NCI-H1694 (cell line): ENCODE data around the gene BCAS3.
"Not testable (repeated sequence)": the region's sequence is repeated elsewhere in the genome, so short reads cannot be mapped to it uniquely, and the experiment has no call there.

Experiments
- DNase-seq: peaks from one replicate; lab custom pipeline; 2025; lab: John Stamatoyannopoulos, UW

The BCAS3 gene

GRCh38 chr17:61227866-61228265 is 550.2 kb downstream of the BCAS3 start:
- DNase-seq, result no peak

DNA sequence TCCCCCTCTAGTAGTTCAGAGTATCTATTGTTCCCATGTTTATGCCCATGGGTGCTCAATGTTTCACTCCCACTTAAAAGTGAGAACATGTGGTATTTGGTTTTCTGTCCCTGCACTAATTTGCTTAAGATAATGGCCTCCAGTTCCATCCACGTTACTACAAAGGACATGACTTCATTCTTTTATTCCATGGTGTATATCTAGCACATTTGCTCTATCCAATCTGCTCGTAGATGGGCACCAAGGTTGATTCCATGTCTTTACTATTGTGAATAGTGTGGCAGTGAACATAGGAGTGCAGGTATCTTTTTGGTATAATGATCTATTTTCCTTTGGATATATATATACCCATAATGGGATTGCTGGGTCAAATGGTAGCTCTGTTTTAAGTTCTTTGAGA is 552.8 kb downstream of the BCAS3 start:
- DNase-seq, result no peak

- no peak for DNase-seq
Observed at GRCh38 chr17:61230972-61231820, 553.5 kb downstream of the BCAS3 start.

DNA sequence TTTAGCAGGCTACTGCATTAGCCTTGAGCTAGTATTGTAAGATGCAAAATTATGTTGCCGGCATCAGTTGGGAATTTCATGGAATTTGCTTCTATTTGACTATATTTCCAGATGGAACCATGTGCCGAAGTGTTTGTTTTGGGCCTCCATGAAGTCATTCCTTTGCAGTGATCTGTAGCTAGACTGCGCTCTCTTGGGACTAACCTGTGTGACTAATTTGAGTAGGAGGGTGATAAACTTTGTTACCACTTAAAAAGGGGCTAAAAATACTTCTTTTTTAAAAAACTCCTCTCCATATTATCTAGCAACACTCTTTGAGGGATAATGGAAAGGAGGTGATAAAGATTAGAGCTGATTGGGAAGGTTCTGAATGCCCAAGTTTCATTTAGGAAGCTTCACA is 555.2 kb downstream of the BCAS3 start:
- DNase-seq, result no peak

GRCh38 chr17:61233991-61234750 is 556.5 kb downstream of the BCAS3 start:
- no peak for DNase-seq

- DNase-seq, result no peak
Observed at GRCh38 chr17:61235001-61235826, 557.6 kb downstream of the BCAS3 start.

DNA sequence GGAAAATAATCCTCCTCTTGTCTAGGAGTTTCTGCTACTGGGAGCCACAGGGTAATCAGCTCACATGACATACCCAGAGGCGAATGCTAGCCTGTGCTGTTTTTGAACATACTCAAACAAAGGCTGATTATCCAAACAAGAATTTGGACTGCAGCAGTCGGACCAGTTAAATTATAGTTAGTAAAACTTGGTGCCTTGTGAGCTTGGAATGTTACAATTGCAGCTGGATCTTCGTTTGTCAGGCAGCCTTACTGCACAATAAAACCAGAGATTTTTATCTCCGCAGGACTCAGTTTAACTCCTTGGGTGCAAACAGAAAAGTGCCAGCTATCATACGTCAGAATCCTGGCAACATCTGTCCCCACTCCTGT is 558.2 kb downstream of the BCAS3 start:
- no peak for DNase-seq

DNA sequence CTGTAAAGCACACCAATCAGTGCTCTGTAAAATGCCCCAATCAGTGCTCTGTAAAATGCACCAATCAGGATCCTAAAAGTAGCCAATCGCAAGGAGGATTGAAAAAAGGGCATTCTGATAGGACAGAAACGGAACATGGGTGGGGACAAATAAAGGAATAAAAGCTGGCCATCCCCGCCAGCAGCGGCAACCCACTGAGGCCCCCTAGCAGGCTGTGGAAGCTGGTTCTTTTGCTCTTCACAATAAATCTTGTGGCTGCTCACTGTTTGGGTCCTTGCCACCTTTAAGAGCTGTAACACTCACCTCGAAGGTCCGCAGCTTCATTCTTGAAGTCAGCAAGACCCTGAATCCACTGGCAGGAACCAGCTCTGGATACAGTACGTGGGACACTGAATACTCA is 559.6 kb downstream of the BCAS3 start:
- no peak for DNase-seq

GRCh38 chr17:61238455-61238933 is 560.8 kb downstream of the BCAS3 start:
- DNase-seq, result no peak

DNA sequence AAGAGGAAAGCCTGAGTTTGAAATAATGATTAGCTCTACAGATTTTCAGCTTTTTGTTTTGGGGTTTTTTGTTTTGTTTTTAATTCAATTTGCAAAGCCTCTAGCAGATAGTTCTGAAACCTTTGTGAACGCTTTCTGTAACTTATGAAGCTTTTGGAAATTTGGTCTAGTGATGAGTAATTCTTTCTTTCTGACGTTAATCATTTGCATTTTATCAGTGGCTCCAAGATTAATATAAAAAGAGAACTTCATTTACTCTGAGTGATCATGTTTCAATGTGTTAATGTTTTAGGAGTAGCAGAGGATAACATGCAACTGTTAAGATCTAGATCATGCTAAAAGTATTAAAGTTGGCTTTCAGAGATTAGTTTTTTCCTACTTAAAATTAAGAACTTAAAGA is 561.7 kb downstream of the BCAS3 start:
- DNase-seq, result no peak

- DNase-seq, result no peak
Observed at GRCh38 chr17:61239953-61240352, 562.3 kb downstream of the BCAS3 start.

DNA sequence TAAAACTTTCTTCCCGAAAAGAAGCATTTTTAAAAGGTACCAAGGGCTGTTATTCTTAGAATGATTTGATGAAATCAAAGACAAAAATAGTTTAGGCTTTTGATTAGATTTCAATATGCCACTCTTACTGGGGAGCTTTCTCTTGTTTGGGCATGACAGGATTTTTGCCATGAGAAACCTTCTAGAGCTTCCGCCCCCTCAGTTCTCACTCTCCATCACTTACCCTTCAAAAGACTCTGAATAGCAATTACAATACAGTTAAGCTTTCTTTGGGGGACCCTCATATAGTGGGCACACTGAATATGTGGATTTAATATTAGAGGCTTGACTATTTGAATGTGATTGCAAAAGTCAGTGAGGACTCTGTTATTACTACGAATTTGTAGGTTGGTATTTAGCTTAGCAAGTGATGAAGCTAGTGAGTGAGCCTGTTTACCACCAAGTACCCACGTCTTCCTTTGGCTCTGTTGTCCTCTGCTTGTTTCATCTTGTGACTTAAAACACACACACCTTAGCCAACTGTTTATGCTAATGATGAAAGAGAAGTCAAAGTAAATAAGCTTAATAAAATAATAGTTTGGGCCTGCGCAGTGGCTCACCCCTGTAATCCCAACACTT is 563.3 kb downstream of the BCAS3 start:
- no peak for DNase-seq

DNA sequence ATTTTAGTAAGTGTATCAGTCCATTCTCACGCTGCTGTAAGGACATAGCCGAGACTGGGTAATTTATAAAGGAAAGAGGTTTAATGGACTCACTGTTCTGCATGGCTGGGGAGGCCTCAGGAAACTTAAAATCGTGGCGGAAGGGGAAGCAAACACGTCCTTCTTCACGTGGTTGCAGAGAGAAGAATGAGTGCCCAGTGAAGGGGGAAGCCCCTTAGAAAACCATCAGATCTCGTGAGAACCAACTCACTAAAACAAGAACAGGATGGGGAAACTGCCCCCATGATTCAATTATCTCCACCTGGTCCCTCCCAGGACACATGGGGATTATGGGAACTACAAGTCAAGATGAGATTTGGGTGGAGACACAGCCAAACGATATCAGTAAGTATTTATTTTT is 567.3 kb downstream of the BCAS3 start:
- not testable (repeated sequence) for DNase-seq

DNA sequence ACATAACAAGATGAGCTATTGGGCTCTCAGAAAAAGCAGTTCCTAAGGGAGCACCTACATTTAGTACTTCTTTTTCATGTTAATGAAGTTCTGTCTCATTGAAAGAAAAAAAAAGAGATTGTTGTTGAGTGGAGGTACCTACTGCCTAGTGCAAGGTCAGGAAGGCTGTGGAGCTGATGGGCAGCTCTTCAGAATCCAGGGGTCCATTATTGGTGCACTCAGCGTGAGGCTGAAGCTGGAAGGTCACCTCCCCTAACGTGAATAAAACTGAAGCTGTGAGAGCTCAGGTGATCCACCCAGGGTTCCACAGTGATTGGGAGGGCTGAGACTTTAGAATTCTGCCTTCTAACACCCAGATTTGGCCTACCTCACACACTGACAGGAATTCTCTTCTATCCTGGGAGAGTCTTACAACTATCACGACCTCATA is 568.1 kb downstream of the BCAS3 start:
- DNase-seq, result no peak

- DNase-seq, result no peak
Observed at GRCh38 chr17:61247439-61247838, 569.8 kb downstream of the BCAS3 start.

DNA sequence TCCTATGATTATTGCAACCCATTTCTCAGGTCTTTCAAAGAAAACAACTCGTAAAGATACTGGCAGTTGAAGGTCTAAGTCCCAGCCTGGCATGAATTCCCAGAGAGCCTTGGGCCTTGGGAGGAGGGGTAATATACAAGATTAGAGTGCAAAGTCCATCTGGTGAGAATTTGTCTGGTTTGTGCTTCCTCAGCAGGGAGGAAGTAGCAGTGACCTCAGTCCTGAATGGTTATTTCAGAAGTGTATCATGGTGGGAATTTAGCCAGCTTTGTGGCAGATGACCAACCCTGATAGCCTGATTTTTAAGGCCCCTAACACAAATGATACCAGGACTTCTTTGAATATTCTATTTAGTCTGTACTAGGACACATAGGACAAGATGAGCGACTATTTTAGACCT is 570.7 kb downstream of the BCAS3 start:
- no peak for DNase-seq

DNA sequence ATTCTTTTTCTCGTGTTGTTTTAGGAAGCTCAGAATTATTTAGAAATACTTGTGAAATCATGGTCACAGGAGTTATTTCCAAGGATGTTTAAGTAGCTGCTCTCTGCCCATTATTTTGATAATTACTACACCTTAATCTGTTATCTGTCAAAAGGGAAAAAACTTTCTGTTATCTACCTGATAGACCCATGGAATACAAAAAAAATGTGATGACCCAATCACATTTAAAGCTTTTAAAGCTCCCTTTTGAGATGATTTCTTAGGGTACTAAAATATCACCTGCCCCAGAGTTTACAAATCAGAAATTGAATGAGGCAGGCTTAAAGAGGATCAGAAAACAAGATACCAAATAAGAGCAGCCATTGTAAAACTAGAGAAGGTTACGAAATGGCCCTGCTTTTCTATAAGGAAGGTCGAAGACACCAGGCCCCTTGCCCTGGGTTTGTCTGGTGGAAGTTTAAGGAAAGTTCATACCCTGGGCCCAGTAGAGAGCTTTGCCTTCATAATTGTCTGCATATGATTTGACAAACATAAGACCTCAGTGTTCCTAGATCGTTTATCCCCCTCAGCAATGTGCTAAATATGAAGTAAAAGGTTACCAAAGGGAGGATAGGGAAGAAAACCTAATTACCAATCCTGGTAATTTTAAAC is 572.1 kb downstream of the BCAS3 start:
- no peak for DNase-seq

- no peak for DNase-seq
Observed at GRCh38 chr17:61250335-61250890, 572.8 kb downstream of the BCAS3 start.

DNA sequence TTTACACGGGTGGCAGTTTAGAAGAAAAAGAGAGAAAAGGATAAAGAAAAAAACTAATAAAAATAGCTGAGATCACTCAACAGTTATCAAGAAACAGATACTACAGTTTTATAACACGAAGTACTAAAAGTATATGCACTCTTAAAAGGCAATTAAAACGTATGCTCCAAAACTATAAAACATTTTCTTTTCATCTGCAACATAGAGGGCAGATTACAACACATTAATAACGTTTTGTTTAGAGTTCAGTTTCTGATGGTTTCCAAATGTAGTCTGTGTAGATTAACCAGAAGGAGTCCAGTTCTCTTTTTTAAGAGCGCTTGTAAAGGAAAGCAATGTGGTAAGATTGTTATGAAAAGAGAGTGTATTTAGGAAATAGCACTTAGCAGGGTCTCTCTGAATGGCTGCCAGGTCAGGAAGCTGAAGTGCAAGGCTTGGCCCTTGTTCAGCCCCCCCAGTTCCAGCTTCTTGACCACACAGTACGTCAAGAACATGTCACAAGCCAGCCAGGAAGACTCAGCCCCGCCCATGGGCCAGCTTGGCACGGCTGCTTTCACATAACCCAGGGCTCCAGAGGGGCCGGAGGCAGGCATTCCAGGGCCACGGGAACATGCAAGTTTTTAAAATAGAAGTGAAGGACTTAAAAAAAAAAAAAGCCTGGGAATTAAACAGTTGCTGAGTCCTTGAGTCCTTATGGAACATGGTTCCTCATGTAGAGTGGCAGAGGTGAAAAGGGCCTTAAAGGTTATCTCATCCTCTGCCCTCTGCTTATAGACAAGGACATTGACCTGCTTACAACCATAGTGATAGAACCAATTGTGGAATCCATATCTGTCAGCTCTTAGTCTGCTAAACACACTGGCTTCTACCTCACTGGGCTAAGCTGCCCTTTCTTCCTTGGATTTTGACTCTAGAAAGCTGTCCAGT is 574.6 kb downstream of the BCAS3 start:
- DNase-seq, result no peak

- DNase-seq, result no peak
Observed at GRCh38 chr17:61253362-61253761, 575.7 kb downstream of the BCAS3 start.
